Fibroblast of lung (primary cell): ENCODE results near the gene PPP1R16B.

ENCODE experiments used
- CTCF ChIP-seq, 2 donors: IDR thresholded peaks in 1 of 2; conservative IDR thresholded peaks in 1 of 2; 1 replicate in 1 of 2; 2 replicates in 1 of 2; pipeline ENCODE4 v1.5.1; 2011 to 2012; ENCODE audit warnings: low read length in 2 of 2, control low read depth in 1 of 2, inconsistent platforms in 1 of 2, low read depth in 1 of 2, mild to moderate bottlenecking in 1 of 2
- EZH2 ChIP-seq: IDR thresholded peaks from 2 replicates; pipeline ENCODE4 v1.5.1; 2012; ENCODE audit warnings: low read length, control low read depth, mild to moderate bottlenecking; ENCODE audit errors: missing control alignments

GRCh38 chr20:38892091-38892981, 86.8 kb downstream of the PPP1R16B start:
- no peak for TF ChIP-seq CTCF (conservative IDR thresholded peaks at IDR 0.05 in 1 of 2, IDR thresholded peaks at IDR 0.05 in 1 of 2; ENCODE audit: low read depth in 1 of 2, low read length in 2 of 2)
- TF ChIP-seq EZH2, result no peak
